Measurements from ENCODE around the gene FCMR.

GRCh38 chr1:206859082-206859521 lies 62.6 kb downstream of the FCMR start:
- TF ChIP-seq CTCF (IDR thresholded peaks at IDR 0.05) (no peak), POLR2A (IDR thresholded peaks at IDR 0.05) (no peak)

Measured in ovary (tissue), 3 donors.